Liver (tissue), 9 donors: ENCODE data around the gene C1orf174. TPM values are rescaled to one million over a fixed set of nuclear protein-coding genes. Genes with fewer than 3 reads are reported as not detected.
A peak's percentile ranks its signal among the peaks of the same experiment; 100 is the strongest.

Experiments
- DNase-seq: peaks from one replicate; pipeline ENCODE4 v3.0.0-alpha.2; 2017; ENCODE audit warnings: low spot score
- H3K27ac ChIP-seq, 2 donors: one replicate each; pipeline ENCODE4 v1.7.0; 2013; ENCODE audit warnings: inconsistent platforms in 2 of 2, low read length in 2 of 2, control low read depth in 1 of 2, low read depth in 1 of 2, mild to moderate bottlenecking in 1 of 2
- H3K27me3 ChIP-seq, 4 donors: one replicate each; pipeline versions ENCODE4 v1.6.1 to v1.7.0; 2013; ENCODE audit warnings: low read length in 3 of 4, inconsistent platforms in 1 of 4, mild to moderate bottlenecking in 1 of 4, moderate library complexity in 1 of 4; ENCODE audit not compliant: control insufficient read depth in 4 of 4, insufficient read depth in 4 of 4
- H3K36me3 ChIP-seq, 4 donors: one replicate each; pipeline versions ENCODE4 v1.6.1 to v1.7.0; 2013; ENCODE audit warnings: low read length in 3 of 4, mild to moderate bottlenecking in 3 of 4, low read depth in 1 of 4, moderate library complexity in 1 of 4; ENCODE audit not compliant: control insufficient read depth in 4 of 4, insufficient read depth in 3 of 4
- H3K4me1 ChIP-seq, 4 donors: one replicate each; pipeline versions ENCODE4 v1.6.1 to v1.7.0; 2013; ENCODE audit warnings: low read length in 3 of 4, mild to moderate bottlenecking in 3 of 4, moderate library complexity in 1 of 4; ENCODE audit not compliant: control insufficient read depth in 4 of 4, insufficient read depth in 4 of 4
- H3K4me3 ChIP-seq, 3 donors: one replicate each; pipeline versions ENCODE4 v1.6.1 to v1.7.0; 2013; ENCODE audit warnings: low read length in 3 of 3, control low read depth in 1 of 3, low read depth in 1 of 3, mild to moderate bottlenecking in 1 of 3
- H3K9ac ChIP-seq, 2 donors: one replicate each; pipeline ENCODE4 v1.7.0; 2013; ENCODE audit warnings: low read length in 2 of 2, mild to moderate bottlenecking in 2 of 2, moderate library complexity in 2 of 2, control low read depth in 1 of 2, low read depth in 1 of 2
- H3K9me3 ChIP-seq, 4 donors: one replicate each; pipeline versions ENCODE4 v1.6.1 to v1.7.0; 2013; ENCODE audit warnings: low read length in 3 of 4; ENCODE audit not compliant: control insufficient read depth in 4 of 4
- EGR1 ChIP-seq, 2 donors: IDR thresholded peaks; 2 replicates each; pipeline ENCODE4 v1.6.1; 2016 to 2018; ENCODE audit warnings: antibody characterized with exemption in 2 of 2, low read depth in 2 of 2
- FOXA1 ChIP-seq: IDR thresholded peaks from 2 replicates; pipeline ENCODE4 v1.6.1; 2016; ENCODE audit warnings: antibody characterized with exemption
- FOXA2 ChIP-seq: IDR thresholded peaks from 2 replicates; pipeline ENCODE4 v1.6.1; 2016; ENCODE audit warnings: antibody characterized with exemption
- GABPA ChIP-seq, 2 donors: IDR thresholded peaks in 1 of 2; conservative IDR thresholded peaks in 1 of 2; 2 replicates each; pipeline ENCODE4 v1.6.1; 2016; ENCODE audit warnings: antibody characterized with exemption in 2 of 2, mild to moderate bottlenecking in 1 of 2, moderate library complexity in 1 of 2
- HNF4A ChIP-seq, 2 donors: conservative IDR thresholded peaks; 2 replicates each; pipeline ENCODE4 v1.6.1; 2016; ENCODE audit warnings: antibody characterized with exemption in 2 of 2, mild to moderate bottlenecking in 2 of 2
- HNF4G ChIP-seq: IDR thresholded peaks from 2 replicates; pipeline ENCODE4 v1.6.1; 2016; ENCODE audit warnings: antibody characterized with exemption
- NR2F2 ChIP-seq: IDR thresholded peaks from 2 replicates; pipeline ENCODE4 v1.6.1; 2016; ENCODE audit warnings: antibody characterized with exemption
- RAD21 ChIP-seq, 2 donors: IDR thresholded peaks; 2 replicates each; pipeline ENCODE4 v1.6.1; 2016; ENCODE audit warnings: antibody characterized with exemption in 2 of 2, mild to moderate bottlenecking in 2 of 2
- RXRA ChIP-seq, 2 donors: IDR thresholded peaks; 2 replicates each; pipeline ENCODE4 v1.6.1; 2017 to 2018; ENCODE audit warnings: antibody characterized with exemption in 2 of 2, mild to moderate bottlenecking in 1 of 2
- SP1 ChIP-seq: IDR thresholded peaks from 2 replicates; pipeline ENCODE4 v1.6.1; 2018; ENCODE audit warnings: antibody characterized with exemption, mild to moderate bottlenecking
- TAF1 ChIP-seq: conservative IDR thresholded peaks from 2 replicates; pipeline ENCODE4 v1.6.1; 2016; ENCODE audit warnings: antibody characterized with exemption, mild to moderate bottlenecking
- WGBS: extraction: QIAGEN DNeasy Blood & Tissue Kit; methylation state at CpG from one replicate; pipeline ENCODE4 v1.1.7; 2013; 5-methylcytosine and 5-hydroxymethylcytosine counted together
- polyA plus RNA-seq, 2 donors: library from polyadenylated mRNA; stranded (reverse) in 1 of 2; unstranded in 1 of 2; fragments of 200-250 nt in 1 of 2; fragments of >200 nt in 1 of 2; fragmentation: Nextera tagmentation in 1 of 2; extraction: Ambion mirVana in 1 of 2; gene quantifications; one replicate each; pipeline versions ENCODE4 v1.2.1 to v1.2.3, GENCODE V29; 2013 to 2015
- total RNA-seq, 2 donors: library from RNA; depleted of rRNA; stranded (reverse); fragments of >200 nt; gene quantifications; one replicate each; pipeline ENCODE4 v1.2.3, GENCODE V29; 2014
- TF ChIP-seq, protein P1 (sequence below): IDR thresholded peaks from 2 replicates; pipeline ENCODE4 v1.6.1; 2016; ENCODE audit warnings: antibody characterized with exemption
- TF ChIP-seq, protein P2 (sequence below): IDR thresholded peaks from 2 replicates; pipeline ENCODE4 v1.6.1; 2016; ENCODE audit warnings: antibody characterized with exemption, mild to moderate bottlenecking
- TF ChIP-seq, protein P3 (sequence below): IDR thresholded peaks from 2 replicates; pipeline ENCODE4 v1.6.1; 2016; ENCODE audit warnings: antibody characterized with exemption
- TF ChIP-seq, protein P4 (sequence below): fragments of 150-350 bp; IDR thresholded peaks from 2 replicates; pipeline ENCODE4 v1.5.1; 2017; ENCODE audit warnings: improper control_type of control experiment, low read depth, low read length; ENCODE audit not compliant: missing input control
- TF ChIP-seq, protein P5 (sequence below): IDR thresholded peaks from 2 replicates; pipeline ENCODE4 v1.6.1; 2016; ENCODE audit warnings: antibody characterized with exemption
- donor health status: healthy.
- donor health status: healthy.
- donor health status: healthy.
- donor health status: healthy.
- donor health status: healthy.

The C1orf174 gene
- total and polyA plus RNA-seq, 4 donors: 10.4 to 17.0 (median 13.8) TPM

DNA sequence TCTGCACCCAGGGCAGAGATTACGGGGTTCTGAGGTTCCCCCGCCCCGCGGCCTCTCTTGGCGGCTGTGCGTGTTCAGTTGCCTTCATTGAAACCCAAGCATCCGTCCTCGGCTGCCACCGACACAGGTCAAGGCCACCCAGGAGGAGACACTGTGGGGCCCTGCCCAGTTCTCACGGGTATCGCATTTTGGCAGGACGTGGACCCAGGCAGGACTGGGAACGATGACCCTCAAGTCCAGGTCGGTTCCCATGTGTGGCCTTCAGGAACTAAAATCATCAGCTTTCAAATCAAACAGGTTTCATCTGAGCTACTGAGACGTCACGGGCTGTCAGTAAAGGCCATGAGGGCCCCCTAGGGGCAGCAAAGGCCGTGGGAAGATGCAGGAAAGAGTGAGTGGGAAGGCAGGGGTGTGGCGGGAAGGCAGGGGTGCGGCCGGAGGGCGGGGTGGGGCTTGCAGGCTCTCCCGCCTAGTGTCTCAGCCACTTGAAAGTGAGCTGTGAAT, 7.0 kb upstream of the C1orf174 start:
- Histone ChIP-seq H3K4me3 (no peak overlapping the region), H3K27ac (no peak overlapping the region), H3K27me3 (peaks cover 0 to 3% (median 0%) of the 10 kb centered on the region in 4 donors), H3K9ac (no peak overlapping the region), H3K4me1 (peaks cover 8 to 31% (median 22%) of the 10 kb centered on the region in 4 donors), H3K36me3 (no peaks in the 10 kb centered on the region), H3K9me3 (no peaks in the 10 kb centered on the region)
- DNase-seq: no peak
- 76% methylated on average over 22 of the region's 22 CpGs for WGBS
- TF ChIP-seq, protein P1, sequence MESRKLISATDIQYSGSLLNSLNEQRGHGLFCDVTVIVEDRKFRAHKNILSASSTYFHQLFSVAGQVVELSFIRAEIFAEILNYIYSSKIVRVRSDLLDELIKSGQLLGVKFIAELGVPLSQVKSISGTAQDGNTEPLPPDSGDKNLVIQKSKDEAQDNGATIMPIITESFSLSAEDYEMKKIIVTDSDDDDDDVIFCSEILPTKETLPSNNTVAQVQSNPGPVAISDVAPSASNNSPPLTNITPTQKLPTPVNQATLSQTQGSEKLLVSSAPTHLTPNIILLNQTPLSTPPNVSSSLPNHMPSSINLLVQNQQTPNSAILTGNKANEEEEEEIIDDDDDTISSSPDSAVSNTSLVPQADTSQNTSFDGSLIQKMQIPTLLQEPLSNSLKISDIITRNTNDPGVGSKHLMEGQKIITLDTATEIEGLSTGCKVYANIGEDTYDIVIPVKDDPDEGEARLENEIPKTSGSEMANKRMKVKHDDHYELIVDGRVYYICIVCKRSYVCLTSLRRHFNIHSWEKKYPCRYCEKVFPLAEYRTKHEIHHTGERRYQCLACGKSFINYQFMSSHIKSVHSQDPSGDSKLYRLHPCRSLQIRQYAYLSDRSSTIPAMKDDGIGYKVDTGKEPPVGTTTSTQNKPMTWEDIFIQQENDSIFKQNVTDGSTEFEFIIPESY: no peak
- TF ChIP-seq RAD21 (IDR thresholded peaks at IDR 0.05): peak; percentile 5 to 7

DNA sequence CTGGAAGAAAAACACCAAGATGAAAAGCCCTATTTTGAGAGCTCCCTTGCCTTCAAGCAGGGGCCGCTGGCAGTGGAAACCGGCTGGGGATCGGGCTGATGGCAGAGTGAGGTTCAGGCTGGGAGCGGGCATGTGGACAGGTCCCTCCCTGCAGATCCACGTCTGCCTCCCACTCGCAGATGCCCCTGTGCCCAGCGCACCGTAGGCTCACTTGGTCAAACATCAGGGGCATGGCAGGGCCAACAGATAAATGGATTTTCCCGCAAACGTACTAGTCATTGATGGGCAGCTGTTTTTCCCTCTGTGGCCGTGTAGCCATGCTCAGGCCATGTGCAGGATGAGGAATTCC, 6.6 kb upstream of the C1orf174 start:
- no peak overlapping the region for H3K9ac ChIP-seq
- no peaks in the 10 kb centered on the region for H3K9me3 ChIP-seq
- no peak overlapping the region for H3K4me3 ChIP-seq
- DNase-seq: no peak
- peaks cover 0 to 3% (median 0%) of the 10 kb centered on the region in 4 donors for H3K27me3 ChIP-seq
- H3K36me3 ChIP-seq: no peaks in the 10 kb centered on the region
- 92% methylated on average over 11 of the region's 11 CpGs for WGBS
- no peak overlapping the region for H3K27ac ChIP-seq
- TF ChIP-seq FOXA2 (no peak), TAF1 (no peak), FOXA1 (no peak), HNF4A (conservative IDR thresholded peaks at IDR 0.05) (no peak), RXRA (IDR thresholded peaks at IDR 0.05) (no peak), HNF4G (no peak), SP1 (no peak), GABPA (IDR thresholded peaks at IDR 0.05 in 1 of 2, conservative IDR thresholded peaks at IDR 0.05 in 1 of 2) (no peak), RAD21 (IDR thresholded peaks at IDR 0.05) (no peak), NR2F2 (no peak), EGR1 (IDR thresholded peaks at IDR 0.05; ENCODE audit: low read depth in 2 of 2) (no peak)
- TF ChIP-seq, protein P2, sequence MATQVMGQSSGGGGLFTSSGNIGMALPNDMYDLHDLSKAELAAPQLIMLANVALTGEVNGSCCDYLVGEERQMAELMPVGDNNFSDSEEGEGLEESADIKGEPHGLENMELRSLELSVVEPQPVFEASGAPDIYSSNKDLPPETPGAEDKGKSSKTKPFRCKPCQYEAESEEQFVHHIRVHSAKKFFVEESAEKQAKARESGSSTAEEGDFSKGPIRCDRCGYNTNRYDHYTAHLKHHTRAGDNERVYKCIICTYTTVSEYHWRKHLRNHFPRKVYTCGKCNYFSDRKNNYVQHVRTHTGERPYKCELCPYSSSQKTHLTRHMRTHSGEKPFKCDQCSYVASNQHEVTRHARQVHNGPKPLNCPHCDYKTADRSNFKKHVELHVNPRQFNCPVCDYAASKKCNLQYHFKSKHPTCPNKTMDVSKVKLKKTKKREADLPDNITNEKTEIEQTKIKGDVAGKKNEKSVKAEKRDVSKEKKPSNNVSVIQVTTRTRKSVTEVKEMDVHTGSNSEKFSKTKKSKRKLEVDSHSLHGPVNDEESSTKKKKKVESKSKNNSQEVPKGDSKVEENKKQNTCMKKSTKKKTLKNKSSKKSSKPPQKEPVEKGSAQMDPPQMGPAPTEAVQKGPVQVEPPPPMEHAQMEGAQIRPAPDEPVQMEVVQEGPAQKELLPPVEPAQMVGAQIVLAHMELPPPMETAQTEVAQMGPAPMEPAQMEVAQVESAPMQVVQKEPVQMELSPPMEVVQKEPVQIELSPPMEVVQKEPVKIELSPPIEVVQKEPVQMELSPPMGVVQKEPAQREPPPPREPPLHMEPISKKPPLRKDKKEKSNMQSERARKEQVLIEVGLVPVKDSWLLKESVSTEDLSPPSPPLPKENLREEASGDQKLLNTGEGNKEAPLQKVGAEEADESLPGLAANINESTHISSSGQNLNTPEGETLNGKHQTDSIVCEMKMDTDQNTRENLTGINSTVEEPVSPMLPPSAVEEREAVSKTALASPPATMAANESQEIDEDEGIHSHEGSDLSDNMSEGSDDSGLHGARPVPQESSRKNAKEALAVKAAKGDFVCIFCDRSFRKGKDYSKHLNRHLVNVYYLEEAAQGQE: no peak
- TF ChIP-seq, protein P1: no peak
- TF ChIP-seq, protein P3, sequence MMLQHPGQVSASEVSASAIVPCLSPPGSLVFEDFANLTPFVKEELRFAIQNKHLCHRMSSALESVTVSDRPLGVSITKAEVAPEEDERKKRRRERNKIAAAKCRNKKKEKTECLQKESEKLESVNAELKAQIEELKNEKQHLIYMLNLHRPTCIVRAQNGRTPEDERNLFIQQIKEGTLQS: no peak
- TF ChIP-seq, protein P4, sequence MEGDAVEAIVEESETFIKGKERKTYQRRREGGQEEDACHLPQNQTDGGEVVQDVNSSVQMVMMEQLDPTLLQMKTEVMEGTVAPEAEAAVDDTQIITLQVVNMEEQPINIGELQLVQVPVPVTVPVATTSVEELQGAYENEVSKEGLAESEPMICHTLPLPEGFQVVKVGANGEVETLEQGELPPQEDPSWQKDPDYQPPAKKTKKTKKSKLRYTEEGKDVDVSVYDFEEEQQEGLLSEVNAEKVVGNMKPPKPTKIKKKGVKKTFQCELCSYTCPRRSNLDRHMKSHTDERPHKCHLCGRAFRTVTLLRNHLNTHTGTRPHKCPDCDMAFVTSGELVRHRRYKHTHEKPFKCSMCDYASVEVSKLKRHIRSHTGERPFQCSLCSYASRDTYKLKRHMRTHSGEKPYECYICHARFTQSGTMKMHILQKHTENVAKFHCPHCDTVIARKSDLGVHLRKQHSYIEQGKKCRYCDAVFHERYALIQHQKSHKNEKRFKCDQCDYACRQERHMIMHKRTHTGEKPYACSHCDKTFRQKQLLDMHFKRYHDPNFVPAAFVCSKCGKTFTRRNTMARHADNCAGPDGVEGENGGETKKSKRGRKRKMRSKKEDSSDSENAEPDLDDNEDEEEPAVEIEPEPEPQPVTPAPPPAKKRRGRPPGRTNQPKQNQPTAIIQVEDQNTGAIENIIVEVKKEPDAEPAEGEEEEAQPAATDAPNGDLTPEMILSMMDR: no peak
- TF ChIP-seq, protein P5, sequence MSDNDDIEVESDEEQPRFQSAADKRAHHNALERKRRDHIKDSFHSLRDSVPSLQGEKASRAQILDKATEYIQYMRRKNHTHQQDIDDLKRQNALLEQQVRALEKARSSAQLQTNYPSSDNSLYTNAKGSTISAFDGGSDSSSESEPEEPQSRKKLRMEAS: no peak
- peaks cover 9 to 34% (median 24%) of the 10 kb centered on the region in 4 donors for H3K4me1 ChIP-seq
